Measurements from ENCODE around the gene ARHGDIG. TPM values are rescaled to one million over a fixed set of nuclear protein-coding genes. Genes with fewer than 3 reads are reported as not detected.

Gene ARHGDIG
- total and polyA plus RNA-seq, 2 donors (not counting 3 experiments of a cell fraction or from before 2014, with no cell fraction given) = 0.93 to 2.2 TPM

GRCh38 chr16:259226-259625 lies 21.2 kb upstream of the ARHGDIG start:
- dilution Hi-C loops (cut with MboI; ENCODE audit: extremely low pct_ligation_motif_present, low sequenced_read_pairs) (no loop called here), intact Hi-C loops (cut with micrococcal nuclease) (no loop called here)
- H3K27ac ChIP-seq (ENCODE audit: insufficient read depth, low read depth, low read length) = no peak overlapping the region
- no peak for FAIRE-seq
- no peaks in the 10 kb centered on the region for H4K20me1 ChIP-seq (replicated peaks; ENCODE audit: control insufficient read depth, extremely low read depth, insufficient read depth, low read length)
- H3K27me3 ChIP-seq (ENCODE audit: control insufficient read depth in 2 of 2, insufficient read depth in 2 of 2, low read length in 2 of 2) = no peaks in the 10 kb centered on the region
- no peak for DNase-seq (ENCODE audit: low read depth, low spot score)
- TF ChIP-seq EZH2 (IDR thresholded peaks at IDR 0.05; ENCODE audit: borderline replicate concordance, low read depth, low read length, severe bottlenecking) = no peak
- no peak for TF ChIP-seq POLR2AphosphoS5 (IDR thresholded peaks at IDR 0.05; ENCODE audit: insufficient read depth, low read depth, low read length)
- no peak for TF ChIP-seq MAX (IDR thresholded peaks at IDR 0.05; ENCODE audit: insufficient read depth, insufficient read length)
- TF ChIP-seq FOS (IDR thresholded peaks at IDR 0.05; ENCODE audit: borderline replicate concordance, insufficient read depth, low read length) = no peak
- no peak for TF ChIP-seq CTCF (IDR thresholded peaks at IDR 0.05; ENCODE audit: extremely low read depth in 1 of 2, insufficient read depth in 1 of 2, low read depth in 1 of 2, low read length in 2 of 2)
- TF ChIP-seq JUN (IDR thresholded peaks at IDR 0.05; ENCODE audit: borderline replicate concordance, insufficient read depth, insufficient read length, low read depth) = no peak
- no peak for TF ChIP-seq POLR2A (IDR thresholded peaks at IDR 0.05; ENCODE audit: low read depth, low read length)
- TF ChIP-seq MYC (IDR thresholded peaks at IDR 0.05; ENCODE audit: low read depth, low read length) = no peak
- no peak for TF ChIP-seq GATA2 (IDR thresholded peaks at IDR 0.05; ENCODE audit: insufficient read depth, insufficient read length, low read depth, low read length)
- peaks cover 0 to 16% of the 10 kb centered on the region in 2 experiments for H3K36me3 ChIP-seq (ENCODE audit: control insufficient read depth in 2 of 2, extremely low read depth in 1 of 2, insufficient read depth in 2 of 2, low read length in 2 of 2)
- H3K4me3 ChIP-seq (replicated peaks in 1 of 3; ENCODE audit: insufficient read depth in 1 of 3, low read depth in 1 of 3, low read length in 3 of 3) = no peak overlapping the region
- ChIA-PET CTCF (no interaction called here), POLR2A (no interaction called here)
- no peak overlapping the region for H2AFZ ChIP-seq (ENCODE audit: low read depth, low read length)
- H3K9me1 ChIP-seq (replicated peaks; ENCODE audit: control insufficient read depth, extremely low read depth, insufficient read depth, low read length) = no peaks in the 10 kb centered on the region
- no peaks in the 10 kb centered on the region for H3K9me3 ChIP-seq (replicated peaks; ENCODE audit: control insufficient read depth, insufficient read depth, low read length)
- no TSS peak for BruUV-seq (replicated peaks)
- no peak overlapping the region for H3K4me2 ChIP-seq (ENCODE audit: insufficient read depth, low read length)
- H3K4me1 ChIP-seq (ENCODE audit: control insufficient read depth, extremely low read depth, insufficient read depth, low read length) = no peaks in the 10 kb centered on the region
- H3K9ac ChIP-seq (replicated peaks; ENCODE audit: extremely low read depth, insufficient read depth, low read length) = no peak overlapping the region
- H3K79me2 ChIP-seq (ENCODE audit: control insufficient read depth, insufficient read depth, low read length) = no peaks in the 10 kb centered on the region

All from endothelial cell of umbilical vein (primary cell).